BLaER1 (cell line): ENCODE data around the gene PSIP1.

Experiments
- H3K27ac ChIP-seq: shearing (Covaris generic); formaldehyde crosslinking; 2 replicates; pipeline ENCODE4 v1.8.1; 2022
- H3K27me3 ChIP-seq: shearing (Covaris generic); formaldehyde crosslinking; 2 replicates; pipeline ENCODE4 v1.8.1; 2022
- H3K36me3 ChIP-seq: shearing (Covaris generic); formaldehyde crosslinking; 2 replicates; pipeline ENCODE4 v1.8.1; 2022
- H3K4me1 ChIP-seq: shearing (Covaris generic); formaldehyde crosslinking; 2 replicates; pipeline ENCODE4 v1.8.1; 2022
- H3K4me2 ChIP-seq: shearing (Covaris generic); formaldehyde crosslinking; 2 replicates; pipeline ENCODE4 v1.8.1; 2022
- H3K4me3 ChIP-seq: shearing (Covaris generic); formaldehyde crosslinking; 2 replicates; pipeline ENCODE4 v1.8.1; 2022
- H3K9ac ChIP-seq: shearing (Covaris generic); formaldehyde crosslinking; 2 replicates; pipeline ENCODE4 v1.8.1; 2022
- H3K9me3 ChIP-seq: shearing (Covaris generic); formaldehyde crosslinking; 2 replicates; pipeline ENCODE4 v1.8.1; 2022
- H4K20me1 ChIP-seq: shearing (Covaris generic); formaldehyde crosslinking; 2 replicates; pipeline ENCODE4 v1.8.1; 2022
- Cebpa-rat ChIP-seq: shearing (Covaris generic); IDR thresholded peaks from 2 replicates; pipeline ENCODE4 v1.8.1; 2022

Gene PSIP1

GRCh38 chr9:15509931-15510788 is 610 bp downstream of the PSIP1 start:
- no peaks in the 10 kb centered on the region for H3K9me3 ChIP-seq
- peak overlapping the region; percentile 99 for H3K27ac ChIP-seq
- H3K4me1 ChIP-seq = peaks cover 46% of the 10 kb centered on the region
- peak overlapping the region; percentile 98 for H3K4me3 ChIP-seq
- peak overlapping the region; percentile 98 for H3K9ac ChIP-seq
- no peak for TF ChIP-seq Cebpa-rat
- peaks cover 37% of the 10 kb centered on the region for H3K36me3 ChIP-seq
- H4K20me1 ChIP-seq = peaks cover 41% of the 10 kb centered on the region
- peak overlapping the region; percentile 86 for H3K4me2 ChIP-seq
- H3K27me3 ChIP-seq = no peaks in the 10 kb centered on the region

GRCh38 chr9:15505921-15506320 is 4.8 kb downstream of the PSIP1 start:
- Histone ChIP-seq H3K4me1 (peaks cover 23% of the 10 kb centered on the region), H3K27ac (no peak overlapping the region), H3K9me3 (no peaks in the 10 kb centered on the region), H3K4me3 (no peak overlapping the region), H3K36me3 (peaks cover 79% of the 10 kb centered on the region), H3K4me2 (no peak overlapping the region), H4K20me1 (peaks cover 76% of the 10 kb centered on the region), H3K27me3 (no peaks in the 10 kb centered on the region), H3K9ac (no peak overlapping the region)
- TF ChIP-seq Cebpa-rat = no peak

- no peaks in the 10 kb centered on the region for H3K4me1 ChIP-seq
- no peak for TF ChIP-seq Cebpa-rat
- no peak overlapping the region for H3K9ac ChIP-seq
- no peak overlapping the region for H3K4me2 ChIP-seq
- H3K27ac ChIP-seq = no peak overlapping the region
- H4K20me1 ChIP-seq = peaks cover 70% of the 10 kb centered on the region
- H3K36me3 ChIP-seq = peaks cover 98% of the 10 kb centered on the region
- H3K27me3 ChIP-seq = no peaks in the 10 kb centered on the region
- H3K9me3 ChIP-seq = no peaks in the 10 kb centered on the region
- H3K4me3 ChIP-seq = no peak overlapping the region
Measured at GRCh38 chr9:15501803-15502202, 9.0 kb downstream of the PSIP1 start.

- H3K27ac ChIP-seq = no peak overlapping the region
- no peaks in the 10 kb centered on the region for H3K9me3 ChIP-seq
- no peaks in the 10 kb centered on the region for H3K27me3 ChIP-seq
Measured at GRCh38 chr9:15501179-15501578, 9.6 kb downstream of the PSIP1 start.

GRCh38 chr9:15499139-15499538 is 11.6 kb downstream of the PSIP1 start:
- Histone ChIP-seq H3K27me3 (no peaks in the 10 kb centered on the region), H3K36me3 (peaks cover 94% of the 10 kb centered on the region), H3K9me3 (peaks cover 6% of the 10 kb centered on the region), H4K20me1 (peaks cover 63% of the 10 kb centered on the region), H3K9ac (no peak overlapping the region), H3K4me3 (no peak overlapping the region), H3K27ac (no peak overlapping the region), H3K4me1 (no peaks in the 10 kb centered on the region), H3K4me2 (no peak overlapping the region)
- no peak for TF ChIP-seq Cebpa-rat

More at GRCh38 chr9:15501179-15501578, 9.6 kb downstream of the PSIP1 start:
- Histone ChIP-seq H3K4me3 (no peak overlapping the region), H3K4me1 (no peaks in the 10 kb centered on the region), H4K20me1 (peaks cover 64% of the 10 kb centered on the region), H3K4me2 (no peak overlapping the region), H3K36me3 (peaks cover 98% of the 10 kb centered on the region), H3K9ac (no peak overlapping the region)
- TF ChIP-seq Cebpa-rat = no peak

- no peaks in the 10 kb centered on the region for H3K27me3 ChIP-seq
- no peak overlapping the region for H3K4me3 ChIP-seq
- H4K20me1 ChIP-seq = peaks cover 58% of the 10 kb centered on the region
- H3K4me2 ChIP-seq = no peak overlapping the region
- TF ChIP-seq Cebpa-rat = no peak
- H3K36me3 ChIP-seq = peaks cover 94% of the 10 kb centered on the region
- no peak overlapping the region for H3K27ac ChIP-seq
- peaks cover 13% of the 10 kb centered on the region for H3K9me3 ChIP-seq
- no peak overlapping the region for H3K9ac ChIP-seq
- H3K4me1 ChIP-seq = no peaks in the 10 kb centered on the region
Measured at GRCh38 chr9:15498246-15498995, 12.3 kb downstream of the PSIP1 start.

DNA sequence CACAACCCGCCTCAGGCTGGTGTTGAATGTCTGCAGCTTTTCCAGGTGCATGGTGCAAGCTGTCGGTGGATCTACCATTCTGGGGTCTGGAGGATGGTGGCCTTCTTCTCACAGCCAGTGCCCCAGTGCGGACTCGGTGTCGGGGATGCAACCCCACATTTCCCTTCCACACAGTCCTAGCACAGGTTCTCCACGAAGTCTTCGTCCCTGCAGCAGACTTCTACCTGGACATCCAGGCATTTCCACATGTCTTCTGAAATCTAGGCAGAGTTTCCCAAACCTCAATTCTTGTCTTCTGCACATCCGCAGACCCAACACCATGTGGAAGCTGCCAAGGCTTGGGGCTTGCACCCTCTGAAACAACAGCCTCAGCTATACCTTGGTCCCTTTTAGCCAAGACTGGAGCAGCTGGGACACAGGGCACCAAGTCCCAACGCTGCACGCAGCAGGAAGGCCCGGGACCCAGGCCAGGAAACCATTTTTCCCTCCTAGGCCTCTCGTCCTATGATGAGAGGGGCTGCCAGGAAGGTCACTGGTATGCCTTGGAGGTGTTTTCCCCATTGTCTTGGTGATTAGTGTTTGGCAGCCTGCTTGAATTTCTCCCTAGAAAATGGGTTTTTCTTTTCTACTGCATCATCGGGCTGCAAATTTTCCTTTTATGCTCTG is 18.2 kb downstream of the PSIP1 start:
- Histone ChIP-seq H3K9ac (no peak overlapping the region), H3K4me1 (no peaks in the 10 kb centered on the region), H3K27ac (no peak overlapping the region), H3K36me3 (peaks cover 89% of the 10 kb centered on the region), H3K9me3 (peaks cover 32% of the 10 kb centered on the region), H3K4me2 (no peak overlapping the region), H3K27me3 (no peaks in the 10 kb centered on the region), H4K20me1 (peaks cover 23% of the 10 kb centered on the region), H3K4me3 (no peak overlapping the region)
- TF ChIP-seq Cebpa-rat = no peak

- Histone ChIP-seq H3K9me3 (peaks cover 32% of the 10 kb centered on the region), H3K36me3 (peaks cover 89% of the 10 kb centered on the region), H3K4me1 (no peaks in the 10 kb centered on the region), H3K4me2 (no peak overlapping the region), H3K27me3 (no peaks in the 10 kb centered on the region), H4K20me1 (peaks cover 30% of the 10 kb centered on the region), H3K9ac (no peak overlapping the region), H3K4me3 (no peak overlapping the region), H3K27ac (no peak overlapping the region)
- no peak for TF ChIP-seq Cebpa-rat
Measured at GRCh38 chr9:15491950-15492349, 18.8 kb downstream of the PSIP1 start.

GRCh38 chr9:15485836-15486666 is 24.7 kb downstream of the PSIP1 start:
- Histone ChIP-seq H3K9me3 (no peaks in the 10 kb centered on the region), H3K36me3 (peaks cover 89% of the 10 kb centered on the region), H3K27me3 (no peaks in the 10 kb centered on the region), H3K4me1 (peaks cover 16% of the 10 kb centered on the region), H3K4me2 (no peak overlapping the region), H4K20me1 (peaks cover 49% of the 10 kb centered on the region), H3K4me3 (no peak overlapping the region), H3K9ac (no peak overlapping the region), H3K27ac (no peak overlapping the region)
- no peak for TF ChIP-seq Cebpa-rat
